HG03439 (cell line): Measurements from ENCODE around the gene DHX32.

Experiments
- ATAC-seq: cut with Tn5 transposase; IDR thresholded peaks from one replicate; pipeline ENCODE4 v1.9.1; 2021; ENCODE audit warnings: mild to moderate bottlenecking, moderate library complexity; ENCODE audit not compliant: unreplicated experiment

The DHX32 gene

DNA sequence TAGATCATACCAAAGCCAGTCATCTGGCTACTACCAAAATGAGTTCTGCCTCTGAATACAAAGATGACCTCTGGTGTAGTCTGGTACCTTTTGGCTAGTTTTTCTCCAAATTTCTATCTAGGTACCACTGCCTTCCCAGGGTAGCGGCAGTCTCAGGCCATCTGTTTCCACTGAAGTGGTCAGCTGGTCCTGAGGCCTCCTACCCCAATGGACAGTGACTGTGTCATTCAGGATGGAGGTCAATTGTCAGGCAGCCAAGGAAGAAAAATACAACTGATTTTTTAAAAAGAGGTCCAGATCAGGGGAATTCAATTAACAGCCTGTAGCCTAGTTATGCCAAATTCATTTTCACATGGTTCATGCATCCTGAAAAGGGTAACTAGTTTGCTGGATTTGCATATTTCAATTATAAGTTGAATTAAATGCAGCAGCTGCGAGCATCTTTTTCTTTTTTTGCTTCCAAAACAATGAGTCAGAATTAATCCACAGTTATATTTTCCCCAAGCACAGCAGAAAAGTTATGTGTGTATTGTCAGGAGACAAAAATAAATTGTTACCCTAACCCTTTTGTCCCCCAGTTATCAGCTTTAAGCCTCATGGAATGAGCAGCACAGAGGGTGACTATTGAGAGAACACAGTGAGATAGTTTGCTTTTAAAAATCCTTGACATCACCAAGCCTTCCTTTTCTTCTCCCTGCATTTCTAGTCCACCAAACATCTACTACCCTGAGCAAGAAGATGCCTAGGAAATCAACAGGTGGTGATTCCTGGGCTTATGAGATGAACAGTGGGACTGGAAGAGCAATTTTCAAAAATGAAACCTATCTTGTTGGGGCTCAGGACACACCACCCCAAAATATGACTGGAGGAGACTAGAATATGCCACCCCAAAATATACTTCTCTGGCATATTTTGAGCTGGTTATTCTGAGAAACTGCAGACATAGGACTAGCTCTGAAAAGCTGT lies 30.0 kb downstream of the DHX32 start:
- no peak for ATAC-seq

GRCh38 chr10:125849448-125849847 lies 31.6 kb downstream of the DHX32 start:
- ATAC-seq: no peak

DNA sequence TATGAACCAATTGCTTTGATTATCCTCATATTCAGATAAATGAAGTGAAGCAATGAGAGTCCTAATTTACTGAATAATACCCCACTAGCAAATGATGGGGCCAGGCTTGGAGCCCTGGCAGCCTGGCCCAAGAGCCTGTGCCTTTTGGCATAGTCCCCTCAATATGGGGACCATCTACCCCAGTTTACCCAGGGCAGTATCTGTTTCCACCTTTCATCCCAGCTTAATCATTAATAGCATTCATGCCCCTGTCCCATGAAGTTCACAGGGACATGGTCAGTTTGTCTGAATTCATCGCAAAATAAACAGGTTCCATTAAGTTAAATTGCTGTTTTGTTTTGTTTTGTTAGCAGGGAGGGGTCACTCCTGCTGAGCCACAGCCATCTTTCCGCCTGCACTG lies 32.2 kb downstream of the DHX32 start:
- ATAC-seq: no peak

DNA sequence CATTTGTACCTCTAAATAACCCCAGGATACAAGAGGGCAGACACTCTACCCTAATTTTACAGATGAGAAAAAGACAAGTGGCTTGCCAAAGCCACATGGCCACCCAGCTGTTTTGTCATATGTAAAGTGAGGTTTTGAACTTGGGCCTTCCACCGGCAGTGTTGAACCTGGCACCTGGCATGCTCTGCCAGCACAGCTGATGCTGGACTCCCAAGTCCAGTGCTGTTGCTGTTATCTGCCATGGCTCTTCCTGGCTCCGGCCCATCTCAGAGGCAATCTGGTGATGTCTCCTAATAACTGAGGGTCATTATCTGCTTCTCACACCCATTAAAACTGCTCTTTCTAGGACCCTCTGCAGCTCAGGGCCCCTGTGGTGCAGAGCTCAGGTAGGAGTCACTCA lies 32.7 kb downstream of the DHX32 start:
- ATAC-seq: no peak

DNA sequence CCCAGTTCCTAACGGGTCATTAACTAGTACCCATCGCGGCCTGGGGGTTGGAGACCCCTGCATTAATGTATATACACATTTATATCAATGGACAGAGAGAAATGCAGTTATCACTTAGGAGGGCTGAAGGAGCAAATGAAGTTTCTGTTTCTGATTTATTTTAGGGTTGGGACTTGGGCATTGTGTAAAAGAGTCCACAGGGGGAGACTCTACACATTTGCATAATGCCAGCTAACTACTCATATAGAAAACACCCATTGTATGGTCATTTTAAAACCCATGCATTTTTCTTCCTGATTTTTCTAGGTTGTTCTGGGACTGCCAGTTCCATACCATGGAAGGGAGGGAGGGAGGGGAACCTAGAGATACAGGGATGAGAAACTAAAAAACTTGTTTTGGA lies 34.2 kb downstream of the DHX32 start:
- no peak for ATAC-seq

DNA sequence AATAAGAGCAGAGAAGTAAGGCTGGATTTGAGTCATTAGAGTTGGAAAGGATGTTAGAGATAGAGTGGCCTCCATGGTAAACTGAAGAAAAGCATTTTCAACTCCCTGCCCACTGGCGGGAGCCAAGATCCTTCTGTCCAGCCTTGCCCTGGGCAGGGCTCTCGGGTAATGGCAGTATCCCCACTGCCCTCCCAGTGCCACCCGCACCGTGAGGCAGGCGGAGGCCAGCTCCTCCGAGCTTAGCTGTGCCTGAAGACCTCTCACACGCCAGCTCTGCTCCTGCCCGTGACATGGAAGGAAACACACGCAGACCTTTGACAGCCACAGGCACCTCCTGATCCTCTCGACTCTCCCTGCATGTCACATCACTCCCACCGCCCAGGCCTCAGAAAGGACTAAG lies 35.5 kb downstream of the DHX32 start:
- ATAC-seq: no peak

DNA sequence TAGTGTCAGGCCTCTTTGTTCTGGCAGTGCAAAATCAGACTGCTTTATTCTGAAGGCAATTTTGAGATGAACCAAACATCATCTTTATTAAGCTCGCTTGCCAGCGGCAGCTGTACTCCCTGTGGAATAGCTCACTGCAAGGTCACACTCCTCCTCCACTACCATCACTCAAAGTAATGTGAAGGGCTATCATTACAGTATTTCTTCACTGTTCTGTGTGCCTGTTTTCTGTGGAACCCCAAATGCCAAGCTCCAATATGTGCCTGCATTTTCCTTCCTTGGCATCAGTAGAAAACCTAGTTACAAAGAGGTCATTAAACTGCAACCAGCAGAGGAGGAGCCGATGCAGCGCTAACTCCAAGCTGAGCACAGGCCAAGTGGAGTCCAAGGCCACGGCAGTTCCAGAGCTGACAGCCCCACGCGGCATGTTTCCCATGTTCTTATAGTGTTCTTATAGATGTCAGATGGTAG lies 36.3 kb downstream of the DHX32 start:
- no peak for ATAC-seq

DNA sequence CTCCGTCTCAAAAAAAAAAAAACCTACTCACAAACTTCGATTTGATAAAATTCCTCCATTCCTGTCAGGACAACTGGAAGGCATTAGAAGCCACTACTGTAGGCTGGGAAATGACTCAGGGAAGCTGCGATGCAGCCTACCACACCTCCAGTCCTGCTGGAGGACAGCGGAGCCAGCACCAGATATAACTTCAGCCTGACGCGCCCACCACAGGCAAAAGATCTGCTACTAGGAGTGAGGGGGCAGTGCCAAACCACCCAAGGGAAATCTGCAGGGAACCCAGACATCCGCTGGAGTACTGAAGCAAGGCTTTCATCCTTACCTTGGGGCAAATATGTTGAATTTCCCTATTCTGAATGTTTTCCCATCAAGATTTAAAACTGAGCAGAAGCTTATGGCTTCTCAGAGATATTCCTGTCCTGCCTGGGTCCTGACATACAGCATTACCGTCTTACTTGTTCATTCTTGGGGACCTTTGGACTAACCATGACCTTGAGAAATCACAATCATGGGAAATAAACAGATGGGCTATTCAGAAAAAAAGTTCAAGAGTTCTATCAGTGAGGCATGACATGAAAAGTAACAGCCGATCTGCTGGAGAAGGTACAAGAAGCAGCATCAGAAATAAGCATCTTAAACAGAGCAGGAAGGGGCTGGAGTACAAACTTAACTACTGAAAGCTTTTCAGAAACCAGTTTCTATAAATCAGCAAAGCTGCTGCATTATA lies 37.3 kb downstream of the DHX32 start:
- no peak for ATAC-seq

GRCh38 chr10:125840955-125841354 lies 40.1 kb downstream of the DHX32 start:
- ATAC-seq: no peak

- ATAC-seq: no peak
Measured at GRCh38 chr10:125840406-125840805, 40.7 kb downstream of the DHX32 start.

GRCh38 chr10:125838802-125839575 lies 42.1 kb downstream of the DHX32 start:
- ATAC-seq: no peak

- ATAC-seq: no peak
Measured at GRCh38 chr10:125836746-125837145, 44.3 kb downstream of the DHX32 start.

DNA sequence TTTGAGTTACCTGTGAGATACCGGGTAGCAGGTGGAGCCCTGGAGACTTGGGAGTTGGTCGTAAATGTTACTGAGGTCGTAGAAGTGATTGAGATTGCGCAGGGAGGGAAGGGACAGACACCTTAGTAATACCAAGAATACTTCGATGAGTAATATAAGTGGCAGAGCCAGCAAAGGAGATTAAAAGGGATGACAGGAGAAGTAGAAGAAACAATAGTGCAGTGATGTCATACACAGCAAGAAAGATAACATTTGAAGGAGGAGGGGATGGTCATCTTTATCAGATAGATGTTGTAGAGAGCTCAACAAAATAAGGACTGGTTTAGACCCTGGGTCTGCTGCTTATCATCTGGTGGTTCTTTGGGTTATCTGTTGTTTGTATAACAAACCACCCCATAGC lies 52.8 kb downstream of the DHX32 start:
- ATAC-seq: no peak

GRCh38 chr10:125827133-125827532 lies 54.0 kb downstream of the DHX32 start:
- ATAC-seq: no peak

GRCh38 chr10:125824736-125825135 lies 56.4 kb downstream of the DHX32 start:
- ATAC-seq: no peak

DNA sequence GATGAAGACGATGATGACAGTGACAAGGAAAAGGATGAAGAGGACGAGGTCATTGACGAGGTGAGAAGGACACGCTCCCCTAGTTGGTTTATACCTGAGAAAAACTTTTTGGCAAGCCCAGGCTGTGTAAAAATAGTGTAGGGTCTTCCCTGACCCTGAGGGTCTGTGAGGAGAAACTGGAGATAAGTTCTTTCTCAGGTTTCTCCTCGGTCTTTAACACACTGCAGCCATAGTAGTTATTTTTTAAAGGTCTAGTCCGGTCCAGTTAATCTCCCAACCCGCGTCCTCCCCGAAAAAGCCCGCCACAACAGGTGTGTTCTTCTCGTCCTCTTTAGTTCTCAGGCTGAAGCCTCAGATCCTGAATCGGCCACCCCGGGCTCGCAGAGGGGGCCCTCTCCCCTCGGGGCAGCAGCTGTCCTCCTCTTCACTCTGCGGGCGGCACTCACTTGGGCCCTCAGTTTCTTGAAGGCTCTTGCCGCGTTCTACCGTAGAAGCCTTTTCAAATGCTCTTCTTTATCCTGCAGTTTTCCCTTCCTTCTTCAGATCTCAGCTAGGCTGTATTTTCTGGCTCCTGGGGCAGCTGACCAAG lies 57.3 kb downstream of the DHX32 start:
- peak; percentile 0 for ATAC-seq

- ATAC-seq: peak; percentile 86
Measured at GRCh38 chr10:125822878-125823662, 58.0 kb downstream of the DHX32 start, which contains the start of the genes BCCIP and UROS. TSS of gene BCCIP (plus strand) at chr10:125823546. CDS start at chr10:125823558, 12 bp downstream. TSS of gene UROS (minus strand) at chr10:125823258. CDS start at chr10:125816499, 6,759 bp downstream.

GRCh38 chr10:125820701-125821100 lies 60.4 kb downstream of the DHX32 start:
- ATAC-seq: peak; percentile 46

DNA sequence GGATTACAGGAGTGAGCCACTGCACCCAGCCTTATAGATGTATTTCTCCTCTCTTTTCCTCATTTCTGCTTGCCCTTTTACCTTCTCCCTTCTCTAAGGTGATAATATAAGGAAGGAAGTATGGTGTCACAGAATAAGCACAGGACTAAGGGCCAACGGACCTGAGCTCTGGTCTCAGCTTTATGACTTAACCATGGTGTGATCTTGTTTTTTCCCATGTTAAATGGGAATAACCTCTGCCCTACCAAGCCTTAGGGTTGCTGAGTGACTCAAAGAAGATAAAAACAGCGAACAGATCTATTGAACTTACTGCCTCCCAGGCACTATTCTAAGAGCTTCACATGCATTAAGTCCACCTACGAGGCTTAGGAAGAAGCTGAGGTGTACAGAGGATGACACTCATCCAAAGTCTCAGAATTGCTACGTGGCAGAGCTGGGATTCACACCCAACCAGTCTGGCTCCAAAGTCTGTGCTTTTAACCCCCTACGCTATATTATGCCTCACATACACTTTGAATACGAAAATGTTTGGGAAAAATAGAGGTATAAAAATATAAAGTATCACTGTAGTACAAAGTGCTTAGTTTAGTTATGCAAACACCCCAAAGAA lies 63.6 kb downstream of the DHX32 start:
- no peak for ATAC-seq
